Ovary (tissue), 3 donors: ENCODE measurements around the gene WDR7.

ENCODE experiments used
- EP300 ChIP-seq: sonication (generic); formaldehyde crosslinking; IDR thresholded peaks from one replicate; pipeline ENCODE4 v1.6.1; 2017; ENCODE audit warnings: antibody characterized with exemption
- POLR2A ChIP-seq: fragments of 450-650 bp; IDR thresholded peaks from one replicate; pipeline ENCODE4 v1.6.1; 2017; ENCODE audit warnings: antibody characterized with exemption, mild to moderate bottlenecking, moderate library complexity
- TF ChIP-seq, protein P1 (sequence below), 3 donors: fragments of 450-650 bp in 2 of 3; fragments of 200-600 bp in 1 of 3; IDR thresholded peaks; one replicate each; pipeline versions ENCODE4 v1.5.1 to v1.8.0; 2016 to 2022; ENCODE audit warnings: antibody characterized with exemption in 3 of 3, mild to moderate bottlenecking in 1 of 3
- donor health status: DM: no; HTN: no; CAD: no.

DNA sequence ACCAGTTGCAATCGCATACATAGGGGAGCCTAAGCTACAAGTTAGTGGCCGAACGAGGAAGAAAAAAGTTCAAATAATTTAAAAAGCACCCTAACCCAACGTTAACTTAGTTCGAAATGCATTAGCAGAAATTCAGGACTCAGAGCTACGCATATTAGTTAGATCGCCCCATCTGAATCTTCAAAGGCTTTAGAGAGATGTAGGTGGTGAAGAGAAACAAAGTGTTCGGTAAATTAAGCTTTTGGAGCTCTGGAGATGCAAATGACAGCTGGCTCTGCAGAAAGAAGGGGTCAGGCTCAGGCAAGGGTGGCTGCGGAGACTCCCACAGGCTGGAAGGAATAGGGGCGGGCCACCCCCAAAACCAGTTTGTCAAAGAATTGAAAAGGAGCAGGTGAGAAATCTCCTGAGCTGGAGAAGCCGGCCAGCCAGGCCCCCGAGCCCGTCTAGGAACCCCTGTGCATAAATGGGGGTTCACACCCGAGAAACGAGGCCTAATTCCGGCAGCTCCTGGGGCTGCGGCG, 13.4 kb upstream of the WDR7 start:
- TF ChIP-seq, protein P1, sequence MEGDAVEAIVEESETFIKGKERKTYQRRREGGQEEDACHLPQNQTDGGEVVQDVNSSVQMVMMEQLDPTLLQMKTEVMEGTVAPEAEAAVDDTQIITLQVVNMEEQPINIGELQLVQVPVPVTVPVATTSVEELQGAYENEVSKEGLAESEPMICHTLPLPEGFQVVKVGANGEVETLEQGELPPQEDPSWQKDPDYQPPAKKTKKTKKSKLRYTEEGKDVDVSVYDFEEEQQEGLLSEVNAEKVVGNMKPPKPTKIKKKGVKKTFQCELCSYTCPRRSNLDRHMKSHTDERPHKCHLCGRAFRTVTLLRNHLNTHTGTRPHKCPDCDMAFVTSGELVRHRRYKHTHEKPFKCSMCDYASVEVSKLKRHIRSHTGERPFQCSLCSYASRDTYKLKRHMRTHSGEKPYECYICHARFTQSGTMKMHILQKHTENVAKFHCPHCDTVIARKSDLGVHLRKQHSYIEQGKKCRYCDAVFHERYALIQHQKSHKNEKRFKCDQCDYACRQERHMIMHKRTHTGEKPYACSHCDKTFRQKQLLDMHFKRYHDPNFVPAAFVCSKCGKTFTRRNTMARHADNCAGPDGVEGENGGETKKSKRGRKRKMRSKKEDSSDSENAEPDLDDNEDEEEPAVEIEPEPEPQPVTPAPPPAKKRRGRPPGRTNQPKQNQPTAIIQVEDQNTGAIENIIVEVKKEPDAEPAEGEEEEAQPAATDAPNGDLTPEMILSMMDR (IDR thresholded peaks at IDR 0.05) = no peak
- TF ChIP-seq POLR2A (no peak), EP300 (no peak)
